Measurements from ENCODE around the gene HAPLN2. TPM values are rescaled to one million over a fixed set of nuclear protein-coding genes. Genes with fewer than 3 reads are reported as not detected.

HAPLN2 gene
- total RNA-seq, 1 donor from 2014 or later, result not detected

DNA sequence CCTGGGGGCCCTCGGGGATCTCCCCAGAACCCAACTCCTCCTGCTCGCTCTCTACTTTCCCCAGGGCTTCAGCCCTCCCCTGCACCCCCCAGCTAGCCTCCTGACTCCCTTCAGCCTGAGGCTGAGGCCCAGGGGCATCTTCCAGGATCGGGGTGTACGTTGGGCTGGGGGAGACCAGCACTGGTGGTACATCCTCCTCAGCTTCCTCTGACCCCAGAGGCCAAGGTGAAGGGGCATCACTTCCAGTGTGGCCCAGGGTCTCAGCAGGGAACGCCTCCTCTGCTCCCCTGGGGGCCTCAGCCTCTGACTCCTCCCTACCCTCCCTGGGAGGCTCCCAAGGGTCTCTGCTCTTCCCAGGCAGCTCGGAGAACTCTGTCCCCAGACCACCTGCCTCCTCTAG is 51.1 kb downstream of the HAPLN2 start:
- no peak overlapping the region for H3K4me3 ChIP-seq (ENCODE audit: low read depth, low read length)
- DNase-seq (ENCODE audit: low read depth), result no peak
- TF ChIP-seq, protein P1, sequence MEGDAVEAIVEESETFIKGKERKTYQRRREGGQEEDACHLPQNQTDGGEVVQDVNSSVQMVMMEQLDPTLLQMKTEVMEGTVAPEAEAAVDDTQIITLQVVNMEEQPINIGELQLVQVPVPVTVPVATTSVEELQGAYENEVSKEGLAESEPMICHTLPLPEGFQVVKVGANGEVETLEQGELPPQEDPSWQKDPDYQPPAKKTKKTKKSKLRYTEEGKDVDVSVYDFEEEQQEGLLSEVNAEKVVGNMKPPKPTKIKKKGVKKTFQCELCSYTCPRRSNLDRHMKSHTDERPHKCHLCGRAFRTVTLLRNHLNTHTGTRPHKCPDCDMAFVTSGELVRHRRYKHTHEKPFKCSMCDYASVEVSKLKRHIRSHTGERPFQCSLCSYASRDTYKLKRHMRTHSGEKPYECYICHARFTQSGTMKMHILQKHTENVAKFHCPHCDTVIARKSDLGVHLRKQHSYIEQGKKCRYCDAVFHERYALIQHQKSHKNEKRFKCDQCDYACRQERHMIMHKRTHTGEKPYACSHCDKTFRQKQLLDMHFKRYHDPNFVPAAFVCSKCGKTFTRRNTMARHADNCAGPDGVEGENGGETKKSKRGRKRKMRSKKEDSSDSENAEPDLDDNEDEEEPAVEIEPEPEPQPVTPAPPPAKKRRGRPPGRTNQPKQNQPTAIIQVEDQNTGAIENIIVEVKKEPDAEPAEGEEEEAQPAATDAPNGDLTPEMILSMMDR (conservative IDR thresholded peaks at IDR 0.05; ENCODE audit: low read depth, low read length), result no peak

DNA sequence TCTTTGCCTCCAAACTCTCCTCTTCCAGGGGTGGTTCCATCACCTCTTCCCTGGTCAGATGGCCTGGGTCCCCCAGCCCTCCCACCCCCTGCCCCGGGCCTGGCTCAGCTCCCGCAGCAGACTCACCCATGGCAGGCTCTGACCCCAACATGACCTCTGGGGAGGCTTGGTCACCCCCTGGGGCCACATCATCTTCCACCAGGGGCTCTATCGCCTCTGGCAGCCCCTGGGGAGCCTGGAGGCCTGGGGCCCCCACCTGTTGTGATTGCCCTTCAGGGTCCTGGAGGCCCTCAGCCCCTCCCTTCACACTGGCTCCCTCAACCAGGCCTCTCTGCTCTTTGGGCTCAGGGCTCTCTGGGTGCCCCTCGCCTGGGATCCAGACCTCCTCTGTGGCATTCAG is 51.6 kb downstream of the HAPLN2 start:
- TF ChIP-seq, protein P1 (conservative IDR thresholded peaks at IDR 0.05; ENCODE audit: low read depth, low read length), result no peak
- no peak for DNase-seq (ENCODE audit: low read depth)
- no peak overlapping the region for H3K4me3 ChIP-seq (ENCODE audit: low read depth, low read length)

DNA sequence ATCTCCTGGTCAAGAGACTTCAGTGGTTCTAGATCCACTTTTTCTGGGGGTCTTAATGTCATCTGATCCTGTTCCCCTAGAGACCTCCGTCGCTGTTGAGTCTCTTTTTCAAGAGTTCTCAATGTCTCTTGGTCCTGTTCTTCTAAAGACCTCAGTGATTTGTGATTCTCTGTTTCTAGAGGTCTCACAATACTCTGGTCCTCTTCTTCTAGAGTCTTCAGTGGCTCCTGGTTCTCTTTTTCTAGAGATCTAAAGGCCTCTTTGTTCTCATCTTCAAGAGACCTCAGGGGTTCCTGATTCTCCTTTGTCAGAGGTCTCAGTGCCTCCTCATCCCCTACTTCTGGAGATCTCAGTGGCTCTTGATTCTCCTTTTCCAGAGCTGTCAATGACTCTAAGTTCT is 52.6 kb downstream of the HAPLN2 start:
- TF ChIP-seq, protein P1 (conservative IDR thresholded peaks at IDR 0.05; ENCODE audit: low read depth, low read length), result no peak
- DNase-seq (ENCODE audit: low read depth), result no peak
- no peak overlapping the region for H3K4me3 ChIP-seq (ENCODE audit: low read depth, low read length)

GRCh38 chr1:156673387-156674121 is 54.3 kb downstream of the HAPLN2 start:
- no peak for DNase-seq (ENCODE audit: low read depth)
- TF ChIP-seq, protein P1 (conservative IDR thresholded peaks at IDR 0.05; ENCODE audit: low read depth, low read length), result no peak
- no peak overlapping the region for H3K4me3 ChIP-seq (ENCODE audit: low read depth, low read length)

Other genes starting within 250 kb of the HAPLN2 start
- gene MEF2D, start 118.6 kb upstream of the HAPLN2 start, total RNA-seq, result 10.6 and 10.7 TPM in 2 replicates
- 65.0 and 65.3 TPM in 2 replicates for gene IQGAP3, start 46.9 kb upstream of the HAPLN2 start, total RNA-seq
- gene TTC24, start 39.7 kb upstream of the HAPLN2 start, total RNA-seq, result not detected in 2 replicates
- 124 and 127 TPM in 2 replicates for gene NAXE, start 27.6 kb upstream of the HAPLN2 start, total RNA-seq
- gene GPATCH4, start 17.9 kb upstream of the HAPLN2 start, total RNA-seq, result 15.9 and 22.9 TPM in 2 replicates
- not detected in 2 replicates for gene BCAN, start 22.7 kb downstream of the HAPLN2 start, total RNA-seq
- gene NES, start 58.0 kb downstream of the HAPLN2 start, total RNA-seq, result 11.6 and 70.2 TPM in 2 replicates
- gene CRABP2, start 86.2 kb downstream of the HAPLN2 start, total RNA-seq, result 12.2 and 77.1 TPM in 2 replicates
- gene METTL25B, start 109.1 kb downstream of the HAPLN2 start, total RNA-seq, result 6.9 and 19.9 TPM in 2 replicates
- 19.4 and 26.4 TPM in 2 replicates for gene ISG20L2, start 109.4 kb downstream of the HAPLN2 start, total RNA-seq
- 47.7 and 65.8 TPM in 2 replicates for gene MRPL24, start 121.7 kb downstream of the HAPLN2 start, total RNA-seq
- 279 and 348 TPM in 2 replicates for gene HDGF, start 132.3 kb downstream of the HAPLN2 start, total RNA-seq
- 49.5 and 51.2 TPM in 2 replicates for gene PRCC, start 148.1 kb downstream of the HAPLN2 start, total RNA-seq
- 2.0 and 3.5 TPM in 2 replicates for gene SH2D2A, start 197.4 kb downstream of the HAPLN2 start, total RNA-seq
- gene INSRR, start 239.7 kb downstream of the HAPLN2 start, total RNA-seq, result not detected in 2 replicates
- gene NTRK1, start 241.4 kb downstream of the HAPLN2 start, total RNA-seq, result not detected in 2 replicates